Rectal smooth muscle tissue (tissue), 1 donor: Measurements from ENCODE around the gene SPATA31C1.
"Not testable (repeated sequence)": the region's sequence is repeated elsewhere in the genome, so short reads cannot be mapped to it uniquely, and the experiment has no call there.

Experiments used
- H3K27ac ChIP-seq: one replicate; pipeline ENCODE4 v1.7.0; 2013; ENCODE audit warnings: low read depth, low read length, inconsistent platforms
- H3K27me3 ChIP-seq: one replicate; pipeline ENCODE4 v1.7.0; 2013; ENCODE audit warnings: low read length; ENCODE audit not compliant: control insufficient read depth, insufficient read depth
- H3K36me3 ChIP-seq: one replicate; pipeline ENCODE4 v1.7.0; 2013; ENCODE audit warnings: low read length; ENCODE audit not compliant: control insufficient read depth, insufficient read depth
- H3K4me1 ChIP-seq: one replicate; pipeline ENCODE4 v1.7.0; 2013; ENCODE audit warnings: low read length; ENCODE audit not compliant: control insufficient read depth, insufficient read depth
- H3K4me3 ChIP-seq: one replicate; pipeline ENCODE4 v1.7.0; 2013; ENCODE audit warnings: low read length
- H3K9ac ChIP-seq: one replicate; pipeline ENCODE4 v1.7.0; 2013; ENCODE audit warnings: low read length

The SPATA31C1 gene

DNA sequence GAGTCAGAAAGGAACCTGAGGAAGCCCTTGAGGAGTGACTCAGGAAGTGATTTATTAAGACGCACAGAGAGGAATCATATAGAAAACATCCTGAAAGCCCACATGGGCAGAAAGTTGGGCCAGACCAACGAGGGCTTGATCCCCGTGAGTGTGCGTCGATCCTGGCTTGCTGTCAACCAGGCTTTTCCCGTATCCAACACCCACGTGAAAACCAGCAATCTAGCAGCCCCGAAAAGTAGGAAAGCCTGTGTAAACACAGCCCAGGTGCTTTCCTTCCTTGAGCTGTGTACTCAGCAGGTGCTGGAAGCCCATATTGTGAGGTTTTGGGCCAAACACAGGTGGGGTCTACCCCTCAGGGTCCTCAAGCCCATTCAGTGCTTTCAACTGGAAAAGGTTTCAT is 3.8 kb downstream of the SPATA31C1 start:
- H3K36me3 ChIP-seq, H3K4me1 ChIP-seq, H3K9ac ChIP-seq, H3K4me3 ChIP-seq, H3K27me3 ChIP-seq, H3K27ac ChIP-seq: not testable (repeated sequence)

- not testable (repeated sequence) for H3K4me1 ChIP-seq, H3K36me3 ChIP-seq, H3K27ac ChIP-seq, H3K4me3 ChIP-seq, H3K9ac ChIP-seq, H3K27me3 ChIP-seq
Observed at GRCh38 chr9:87923012-87923411, 5.2 kb downstream of the SPATA31C1 start.

DNA sequence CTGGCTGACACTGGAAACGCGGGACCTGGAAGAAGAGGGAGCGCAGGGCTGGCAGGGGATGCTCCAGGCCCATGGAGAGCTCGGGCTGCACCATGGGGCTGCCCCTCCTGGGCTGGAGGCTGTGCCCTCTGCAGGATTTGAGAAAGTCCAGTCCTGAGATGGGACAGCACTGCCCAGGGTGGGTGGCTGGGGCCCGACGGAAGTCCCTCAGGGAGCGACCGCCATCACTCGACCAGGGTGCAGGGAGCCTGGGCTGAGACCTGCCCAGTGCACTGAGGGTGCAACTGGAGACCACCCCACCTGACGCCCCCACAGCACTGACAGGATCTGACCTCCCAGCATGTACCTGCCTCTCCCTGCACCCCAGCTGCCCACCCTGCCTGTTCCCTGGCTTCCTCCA is 7.1 kb downstream of the SPATA31C1 start:
- not testable (repeated sequence) for H3K36me3 ChIP-seq, H3K9ac ChIP-seq, H3K4me1 ChIP-seq, H3K27ac ChIP-seq, H3K27me3 ChIP-seq, H3K4me3 ChIP-seq

DNA sequence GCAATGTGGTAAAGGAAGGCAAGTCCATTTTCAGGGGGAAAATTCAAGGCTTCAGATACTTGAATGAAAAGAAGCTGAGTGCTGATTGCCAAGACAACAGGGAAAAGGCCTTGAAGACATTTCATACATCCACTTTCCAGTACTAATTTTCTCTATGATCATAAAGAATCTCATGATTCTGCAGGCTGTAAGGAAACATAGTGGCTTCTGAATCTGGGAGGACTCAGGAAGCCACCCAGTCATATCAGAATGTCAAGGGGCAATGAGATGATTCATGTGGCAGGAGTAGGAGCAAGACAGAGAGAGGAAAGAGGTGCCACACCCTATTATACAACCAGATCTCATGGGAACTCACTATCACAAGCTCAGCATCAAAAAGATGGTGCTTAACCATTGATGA is 11.4 kb downstream of the SPATA31C1 start:
- not testable (repeated sequence) for H3K27me3 ChIP-seq, H3K4me1 ChIP-seq, H3K9ac ChIP-seq, H3K4me3 ChIP-seq, H3K27ac ChIP-seq, H3K36me3 ChIP-seq

DNA sequence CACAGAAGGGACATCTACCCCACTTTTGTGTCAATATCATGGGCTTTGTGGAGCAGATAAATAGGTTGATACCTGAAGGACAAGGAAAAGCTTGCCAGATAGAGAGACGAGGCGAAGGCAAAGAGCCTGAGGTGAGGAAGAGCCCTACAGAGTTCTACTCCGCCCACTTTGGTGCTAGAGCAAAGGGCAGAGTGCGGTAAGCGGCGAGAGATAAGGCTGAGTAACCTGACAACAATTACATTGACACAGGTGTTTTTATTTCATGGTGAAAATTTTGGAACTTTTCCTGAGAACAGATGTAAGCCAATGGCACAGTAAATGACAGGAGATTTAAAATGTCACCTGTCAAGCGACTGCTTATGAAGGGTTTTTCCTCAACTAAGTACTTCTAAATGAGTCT is 16.7 kb downstream of the SPATA31C1 start:
- H3K27ac ChIP-seq, H3K36me3 ChIP-seq, H3K27me3 ChIP-seq, H3K4me1 ChIP-seq, H3K9ac ChIP-seq, H3K4me3 ChIP-seq: not testable (repeated sequence)

GRCh38 chr9:87937352-87937751 is 19.6 kb downstream of the SPATA31C1 start:
- H3K27me3 ChIP-seq, H3K4me3 ChIP-seq, H3K36me3 ChIP-seq, H3K4me1 ChIP-seq, H3K9ac ChIP-seq, H3K27ac ChIP-seq: not testable (repeated sequence)

DNA sequence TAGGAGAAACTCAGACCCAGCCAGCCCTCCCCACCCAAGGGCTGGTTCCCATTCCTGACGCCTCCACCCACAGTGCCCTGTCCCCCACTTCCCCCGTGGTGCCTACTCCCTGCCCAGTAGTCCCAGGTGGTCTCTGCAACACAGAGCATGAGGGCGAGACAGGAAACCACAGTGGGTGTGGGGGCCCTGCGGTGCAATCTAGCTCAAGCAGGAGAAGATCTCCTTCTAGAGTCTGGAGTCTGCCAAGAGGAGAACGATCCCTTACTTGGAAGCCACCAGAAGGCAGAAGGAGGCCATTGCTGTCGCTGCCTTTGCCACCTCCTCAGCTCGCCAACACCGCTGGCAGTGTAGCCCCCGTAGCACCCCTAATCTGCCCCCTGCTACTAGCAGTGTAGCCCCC is 20.2 kb downstream of the SPATA31C1 start:
- H3K4me3 ChIP-seq, H3K36me3 ChIP-seq, H3K4me1 ChIP-seq, H3K9ac ChIP-seq, H3K27me3 ChIP-seq, H3K27ac ChIP-seq: not testable (repeated sequence)

DNA sequence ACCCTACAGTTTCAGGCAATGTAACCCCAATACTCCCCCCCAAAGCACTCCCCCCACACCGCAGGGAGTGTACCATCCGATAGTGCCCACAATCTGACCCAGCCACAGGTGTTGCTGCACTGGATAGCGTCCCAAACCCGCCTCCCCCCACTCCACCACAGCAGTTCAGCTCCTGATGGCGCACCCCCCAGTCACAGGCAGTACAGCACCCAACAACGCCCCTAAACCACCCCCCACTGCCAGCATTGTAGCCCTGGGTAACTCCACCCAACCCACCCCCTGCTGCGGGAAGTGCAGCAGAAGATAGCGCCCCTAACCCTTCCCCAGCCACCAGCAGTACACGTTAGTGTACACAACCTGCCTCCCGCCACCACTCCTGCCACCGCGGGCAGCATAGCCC is 20.6 kb downstream of the SPATA31C1 start:
- not testable (repeated sequence) for H3K9ac ChIP-seq, H3K4me1 ChIP-seq, H3K27me3 ChIP-seq, H3K27ac ChIP-seq, H3K36me3 ChIP-seq, H3K4me3 ChIP-seq

DNA sequence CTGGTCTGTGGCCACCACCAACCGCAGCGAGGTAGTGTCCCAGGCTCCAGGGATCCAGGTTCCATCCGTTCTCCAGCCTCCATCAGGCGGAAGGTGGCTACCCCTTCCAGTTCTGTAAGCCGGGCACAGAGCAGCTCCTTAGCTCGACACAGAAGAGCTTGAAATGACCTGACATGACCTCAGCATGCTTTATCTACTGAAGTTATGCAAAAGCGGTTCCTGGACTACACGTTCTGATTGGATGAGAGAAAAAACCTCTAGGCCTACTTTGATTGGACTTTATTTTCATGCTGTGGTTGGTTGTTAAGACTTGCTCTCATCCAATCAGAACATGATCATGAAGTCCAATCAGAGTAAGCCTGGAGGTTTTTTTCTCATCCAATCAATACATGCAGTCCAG is 21.3 kb downstream of the SPATA31C1 start:
- not testable (repeated sequence) for H3K4me3 ChIP-seq, H3K27me3 ChIP-seq, H3K27ac ChIP-seq, H3K4me1 ChIP-seq, H3K9ac ChIP-seq, H3K36me3 ChIP-seq

DNA sequence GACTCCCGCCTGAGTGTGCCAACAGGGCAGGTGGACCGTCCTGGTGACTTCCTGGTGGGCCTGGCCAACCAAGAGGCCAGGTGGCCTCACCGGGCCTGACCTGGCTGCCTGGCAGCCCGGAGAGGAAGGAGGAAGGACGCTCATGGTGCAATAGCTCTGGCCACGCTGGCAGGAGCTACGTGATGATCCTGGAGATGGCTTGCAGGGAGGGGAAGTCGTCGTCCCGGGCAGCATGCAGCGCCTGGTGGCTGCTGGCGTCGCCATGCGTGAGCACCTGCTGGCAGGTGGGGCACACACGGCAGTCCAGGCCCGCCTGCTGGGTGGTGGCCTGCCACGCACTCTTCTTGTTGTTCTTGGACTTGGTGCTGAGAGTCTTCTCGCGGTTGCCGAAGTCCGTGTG is 26.3 kb downstream of the SPATA31C1 start:
- Histone ChIP-seq H3K4me3 (no peak overlapping the region), H3K9ac (no peak overlapping the region), H3K27me3 (no peaks in the 10 kb centered on the region), H3K4me1 (no peaks in the 10 kb centered on the region), H3K27ac (no peak overlapping the region), H3K36me3 (no peaks in the 10 kb centered on the region)

- Histone ChIP-seq H3K27ac (no peak overlapping the region), H3K4me1 (no peaks in the 10 kb centered on the region), H3K4me3 (no peak overlapping the region), H3K27me3 (no peaks in the 10 kb centered on the region), H3K36me3 (no peaks in the 10 kb centered on the region), H3K9ac (no peak overlapping the region)
Observed at GRCh38 chr9:87944682-87945081, 26.9 kb downstream of the SPATA31C1 start.

- H3K4me1 ChIP-seq = no peaks in the 10 kb centered on the region
- H3K4me3 ChIP-seq = no peak overlapping the region
Observed at GRCh38 chr9:87950296-87950695, 32.5 kb downstream of the SPATA31C1 start.

GRCh38 chr9:87950765-87951488 is 33.2 kb downstream of the SPATA31C1 start:
- Histone ChIP-seq H3K4me1 (no peaks in the 10 kb centered on the region), H3K27me3 (no peaks in the 10 kb centered on the region), H3K4me3 (no peak overlapping the region), H3K9ac (no peak overlapping the region), H3K27ac (no peak overlapping the region), H3K36me3 (no peaks in the 10 kb centered on the region)

More at GRCh38 chr9:87950296-87950695, 32.5 kb downstream of the SPATA31C1 start:
- Histone ChIP-seq H3K9ac (no peak overlapping the region), H3K27ac (no peak overlapping the region), H3K36me3 (no peaks in the 10 kb centered on the region), H3K27me3 (no peaks in the 10 kb centered on the region)
